Adrenal gland (tissue), 5 donors: Measurements from ENCODE around the gene NAALADL2.

Experiments used
- POLR2A ChIP-seq, 2 donors: fragments of 450-650 bp; IDR thresholded peaks; one replicate each; pipeline ENCODE4 v1.6.1; 2017; ENCODE audit warnings: antibody characterized with exemption in 2 of 2, mild to moderate bottlenecking in 2 of 2, moderate library complexity in 1 of 2
- TF ChIP-seq, protein P1 (sequence below), 6 experiments: fragments of 450-650 bp in 4 of 6; fragments of 200-600 bp in 2 of 6; sonication (generic) in 1 of 6; IDR thresholded peaks; 1 replicate in 5 of 6; 2 replicates in 1 of 6; pipeline versions ENCODE4 v1.5.1 to v1.8.0; 2016 to 2021; ENCODE audit warnings: antibody characterized with exemption in 6 of 6, mild to moderate bottlenecking in 2 of 6, moderate library complexity in 1 of 6
- donor health status: DM: no; HTN: no; CAD: no.

DNA sequence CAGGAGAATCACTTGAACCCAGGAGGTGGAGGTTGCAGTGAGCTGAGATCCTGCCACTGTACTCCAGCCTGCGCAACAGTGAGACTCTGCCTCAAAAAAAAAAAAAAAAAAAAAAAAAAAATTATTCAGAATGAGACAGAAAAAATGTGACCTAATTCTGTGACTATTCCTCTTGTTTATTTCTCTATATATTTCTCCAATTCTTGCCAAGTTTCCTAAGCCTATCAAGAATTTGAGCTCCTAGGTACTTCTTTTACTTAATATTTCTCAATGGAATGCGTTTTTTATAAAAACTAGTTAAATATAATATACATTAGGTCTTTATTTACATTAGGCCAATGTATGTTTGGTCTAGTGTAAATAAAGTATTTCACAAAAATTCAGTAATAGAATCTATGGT lies 86.8 kb downstream of the NAALADL2 start:
- TF ChIP-seq POLR2A (IDR thresholded peaks at IDR 0.05): no peak
- TF ChIP-seq, protein P1, sequence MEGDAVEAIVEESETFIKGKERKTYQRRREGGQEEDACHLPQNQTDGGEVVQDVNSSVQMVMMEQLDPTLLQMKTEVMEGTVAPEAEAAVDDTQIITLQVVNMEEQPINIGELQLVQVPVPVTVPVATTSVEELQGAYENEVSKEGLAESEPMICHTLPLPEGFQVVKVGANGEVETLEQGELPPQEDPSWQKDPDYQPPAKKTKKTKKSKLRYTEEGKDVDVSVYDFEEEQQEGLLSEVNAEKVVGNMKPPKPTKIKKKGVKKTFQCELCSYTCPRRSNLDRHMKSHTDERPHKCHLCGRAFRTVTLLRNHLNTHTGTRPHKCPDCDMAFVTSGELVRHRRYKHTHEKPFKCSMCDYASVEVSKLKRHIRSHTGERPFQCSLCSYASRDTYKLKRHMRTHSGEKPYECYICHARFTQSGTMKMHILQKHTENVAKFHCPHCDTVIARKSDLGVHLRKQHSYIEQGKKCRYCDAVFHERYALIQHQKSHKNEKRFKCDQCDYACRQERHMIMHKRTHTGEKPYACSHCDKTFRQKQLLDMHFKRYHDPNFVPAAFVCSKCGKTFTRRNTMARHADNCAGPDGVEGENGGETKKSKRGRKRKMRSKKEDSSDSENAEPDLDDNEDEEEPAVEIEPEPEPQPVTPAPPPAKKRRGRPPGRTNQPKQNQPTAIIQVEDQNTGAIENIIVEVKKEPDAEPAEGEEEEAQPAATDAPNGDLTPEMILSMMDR (IDR thresholded peaks at IDR 0.05): no peak
